Esophagus muscularis mucosa (tissue), 4 donors: ENCODE results near the gene NF2. TPM values are rescaled to one million over a fixed set of nuclear protein-coding genes. Genes with fewer than 3 reads are reported as not detected.

Experiments
- DNase-seq: peaks from one replicate; pipeline ENCODE4 v3.0.0-alpha.2; 2017; ENCODE audit errors: extremely low spot score
- H3K27ac ChIP-seq, 4 donors: fragments of 200-600 bp; sonication (generic); replicated peaks in 1 of 4; 1 replicate in 3 of 4; 2 replicates in 1 of 4; pipeline ENCODE4 v1.5.1; 2016 to 2019; ENCODE audit warnings: mild to moderate bottlenecking in 1 of 4
- H3K27me3 ChIP-seq, 4 donors: fragments of 200-600 bp; sonication (generic); one replicate each; pipeline versions ENCODE4 v1.5.1 to v1.6.0; 2016 to 2019
- H3K36me3 ChIP-seq, 4 donors: fragments of 200-600 bp; sonication (generic); one replicate each; pipeline ENCODE4 v1.5.1; 2016 to 2019
- H3K4me1 ChIP-seq, 4 donors: fragments of 200-600 bp; sonication (generic); one replicate each; pipeline ENCODE4 v1.5.1; 2016 to 2019
- H3K4me3 ChIP-seq, 4 donors: fragments of 200-600 bp; sonication (generic); 1 replicate in 2 of 4; 2 replicates in 2 of 4; pipeline ENCODE4 v1.5.1; 2016 to 2019; ENCODE audit warnings: mild to moderate bottlenecking in 4 of 4, moderate library complexity in 1 of 4
- H3K9me3 ChIP-seq, 4 donors: fragments of 200-600 bp; sonication (generic); 1 replicate in 3 of 4; 2 replicates in 1 of 4; pipeline ENCODE4 v1.5.1; 2016 to 2019
- EP300 ChIP-seq: sonication (generic); formaldehyde crosslinking; IDR thresholded peaks from one replicate; pipeline ENCODE4 v1.6.1; 2017; ENCODE audit warnings: antibody characterized with exemption
- POLR2A ChIP-seq: fragments of 450-650 bp; IDR thresholded peaks from one replicate; pipeline ENCODE4 v1.6.1; 2017; ENCODE audit warnings: antibody characterized with exemption, moderate library complexity, mild to moderate bottlenecking, low read depth
- POLR2AphosphoS5 ChIP-seq, 2 donors: sonication (generic); formaldehyde crosslinking; IDR thresholded peaks; one replicate each; pipeline ENCODE4 v1.6.1; 2017; ENCODE audit warnings: antibody characterized with exemption in 2 of 2
- WGBS: methylation state at CpG from one replicate; pipeline ENCODE4 v1.1.5; 2018; 5-methylcytosine and 5-hydroxymethylcytosine counted together
- intact Hi-C: fragments of 100-400 bp; cut with DNase I; formaldehyde crosslinking; loops from one replicate; pipeline ENCODE4 v1.15.1; 2023
- total RNA-seq, 4 donors: library from RNA; depleted of rRNA; stranded (reverse); fragments of >200 nt; gene quantifications; one replicate each; pipeline versions ENCODE4 v1.1.0 to v1.2.1, GENCODE V29; 2016
- TF ChIP-seq, protein P1 (sequence below), 3 experiments: fragments of 200-600 bp in 2 of 3; fragments of 450-650 bp in 1 of 3; sonication (generic) in 2 of 3; IDR thresholded peaks; one replicate each; pipeline ENCODE4 v1.5.1; 2017 to 2019; ENCODE audit warnings: antibody characterized with exemption in 3 of 3, mild to moderate bottlenecking in 2 of 3, moderate library complexity in 1 of 3

The NF2 gene
- total RNA-seq, 4 donors from 2014 or later, result 34.5 to 47.3 (median 42.0) TPM

DNA sequence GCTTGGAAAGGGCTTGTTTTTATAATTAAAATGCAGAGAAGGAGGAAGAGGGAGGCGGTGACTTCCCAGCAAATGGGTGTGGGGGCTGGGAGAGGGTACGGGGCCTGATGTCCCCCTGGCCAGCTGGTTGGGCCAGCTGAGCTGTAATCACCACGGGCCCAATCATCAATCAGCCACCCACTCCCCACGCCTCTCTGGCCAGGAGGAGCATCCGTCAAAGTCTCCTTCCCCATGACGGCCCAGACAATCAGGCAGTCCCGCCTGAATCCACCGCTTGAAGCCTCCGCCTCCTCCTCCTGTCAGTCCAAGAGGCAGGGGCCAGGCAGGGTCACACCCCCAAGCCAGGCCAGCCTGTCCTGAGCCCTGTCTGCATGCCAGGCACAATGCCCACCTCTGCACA lies 103.1 kb downstream of the NF2 start:
- Histone ChIP-seq H3K27ac (no peak overlapping the region), H3K36me3 (no peaks in the 10 kb centered on the region), H3K9me3 (no peaks in the 10 kb centered on the region), H3K4me3 (no peak overlapping the region), H3K27me3 (peaks cover 0 to 100% (median 8%) of the 10 kb centered on the region in 4 donors), H3K4me1 (peaks cover 9 to 49% (median 42%) of the 10 kb centered on the region in 4 donors)
- 48% methylated on average over 9 of the region's 9 CpGs for WGBS
- intact Hi-C loops, result no loop called here
- TF ChIP-seq EP300, result no peak
- TF ChIP-seq POLR2AphosphoS5 (IDR thresholded peaks at IDR 0.05), result no peak
- TF ChIP-seq POLR2A, result no peak
- TF ChIP-seq, protein P1, sequence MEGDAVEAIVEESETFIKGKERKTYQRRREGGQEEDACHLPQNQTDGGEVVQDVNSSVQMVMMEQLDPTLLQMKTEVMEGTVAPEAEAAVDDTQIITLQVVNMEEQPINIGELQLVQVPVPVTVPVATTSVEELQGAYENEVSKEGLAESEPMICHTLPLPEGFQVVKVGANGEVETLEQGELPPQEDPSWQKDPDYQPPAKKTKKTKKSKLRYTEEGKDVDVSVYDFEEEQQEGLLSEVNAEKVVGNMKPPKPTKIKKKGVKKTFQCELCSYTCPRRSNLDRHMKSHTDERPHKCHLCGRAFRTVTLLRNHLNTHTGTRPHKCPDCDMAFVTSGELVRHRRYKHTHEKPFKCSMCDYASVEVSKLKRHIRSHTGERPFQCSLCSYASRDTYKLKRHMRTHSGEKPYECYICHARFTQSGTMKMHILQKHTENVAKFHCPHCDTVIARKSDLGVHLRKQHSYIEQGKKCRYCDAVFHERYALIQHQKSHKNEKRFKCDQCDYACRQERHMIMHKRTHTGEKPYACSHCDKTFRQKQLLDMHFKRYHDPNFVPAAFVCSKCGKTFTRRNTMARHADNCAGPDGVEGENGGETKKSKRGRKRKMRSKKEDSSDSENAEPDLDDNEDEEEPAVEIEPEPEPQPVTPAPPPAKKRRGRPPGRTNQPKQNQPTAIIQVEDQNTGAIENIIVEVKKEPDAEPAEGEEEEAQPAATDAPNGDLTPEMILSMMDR (IDR thresholded peaks at IDR 0.05), result no peak
- DNase-seq, result no peak

DNA sequence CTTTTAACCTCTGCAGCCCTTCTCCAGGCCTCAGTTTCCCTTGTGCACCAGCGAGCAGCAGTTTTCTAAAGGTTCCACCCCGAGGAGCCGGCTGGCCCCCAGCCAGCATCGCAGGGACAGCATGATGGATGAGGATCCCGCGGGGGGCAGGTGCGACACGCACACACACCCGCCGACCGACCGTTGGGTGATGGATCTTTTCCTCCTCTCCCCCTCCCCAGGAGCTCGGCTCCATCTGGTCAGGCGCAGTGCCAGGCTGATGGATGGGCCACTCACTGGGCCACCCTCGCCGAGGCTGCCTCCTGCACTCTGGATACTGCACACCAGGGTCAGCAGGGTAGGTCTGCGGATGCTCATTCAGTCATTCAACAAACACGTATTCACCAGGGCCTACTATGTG lies 103.6 kb downstream of the NF2 start:
- H3K9me3 ChIP-seq, result no peaks in the 10 kb centered on the region
- H3K36me3 ChIP-seq, result no peaks in the 10 kb centered on the region
- peaks cover 8 to 44% (median 41%) of the 10 kb centered on the region in 4 donors for H3K4me1 ChIP-seq
- H3K27me3 ChIP-seq, result peaks cover 0 to 98% (median 8%) of the 10 kb centered on the region in 4 donors
- no peak overlapping the region for H3K27ac ChIP-seq
- TF ChIP-seq POLR2A (no peak), EP300 (no peak), POLR2AphosphoS5 (IDR thresholded peaks at IDR 0.05) (no peak)
- TF ChIP-seq, protein P1 (IDR thresholded peaks at IDR 0.05), result no peak
- no peak overlapping the region for H3K4me3 ChIP-seq
- 46% methylated on average over 4 of the region's 18 CpGs for WGBS
- DNase-seq, result no peak
- intact Hi-C loops, result no loop called here

DNA sequence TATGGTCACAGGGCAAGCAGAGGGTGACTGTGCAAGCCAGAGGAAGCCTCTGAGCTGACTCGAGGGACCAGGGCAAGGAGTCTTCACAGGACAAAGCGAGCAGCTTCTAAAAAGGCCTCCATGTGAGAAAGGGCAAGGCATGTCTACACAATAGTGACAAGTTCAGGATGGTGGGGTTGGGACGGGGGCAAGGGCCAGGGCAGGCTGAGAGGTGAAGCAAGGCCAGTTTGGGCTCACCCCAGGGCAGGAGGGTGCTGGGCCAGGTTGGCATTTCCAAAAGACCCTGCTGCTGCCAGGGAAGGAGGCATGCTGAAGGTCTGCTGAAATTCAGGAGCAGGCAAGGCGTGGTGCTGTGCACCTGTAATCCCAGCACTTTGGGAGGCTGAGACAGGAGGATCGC lies 104.0 kb downstream of the NF2 start:
- H3K27me3 ChIP-seq, result peaks cover 0 to 96% (median 8%) of the 10 kb centered on the region in 4 donors
- no peak overlapping the region for H3K4me3 ChIP-seq
- H3K36me3 ChIP-seq, result no peaks in the 10 kb centered on the region
- intact Hi-C loops, result no loop called here
- TF ChIP-seq EP300, result no peak
- TF ChIP-seq POLR2AphosphoS5 (IDR thresholded peaks at IDR 0.05), result no peak
- TF ChIP-seq, protein P1 (IDR thresholded peaks at IDR 0.05), result no peak
- TF ChIP-seq POLR2A, result no peak
- peaks cover 6 to 40% (median 38%) of the 10 kb centered on the region in 4 donors for H3K4me1 ChIP-seq
- WGBS, result 84% methylated on average over 5 of the region's 5 CpGs
- H3K9me3 ChIP-seq, result no peaks in the 10 kb centered on the region
- DNase-seq, result no peak
- H3K27ac ChIP-seq, result no peak overlapping the region

DNA sequence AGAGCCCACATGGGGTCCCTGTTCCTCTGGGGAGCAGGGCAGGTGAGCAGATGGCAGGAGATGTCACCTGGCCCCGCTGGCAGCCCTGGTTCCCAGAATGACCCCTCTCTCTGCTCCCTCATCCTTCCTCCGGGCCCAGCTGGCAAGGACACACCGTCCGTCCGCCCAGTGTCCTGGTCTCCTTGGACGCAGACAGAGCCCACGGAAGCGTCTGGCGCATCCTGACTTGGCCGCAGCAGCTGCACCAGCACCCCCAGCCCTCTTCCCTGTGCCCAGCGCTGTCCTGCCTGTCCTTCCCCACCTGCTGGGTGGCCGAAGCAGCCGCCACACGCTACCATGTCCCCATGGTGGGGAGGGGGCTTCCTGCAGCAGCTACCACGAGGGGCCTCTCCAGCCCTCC lies 106.8 kb downstream of the NF2 start:
- H3K27ac ChIP-seq, result no peak overlapping the region
- 92% methylated on average over 14 of the region's 15 CpGs for WGBS
- H3K9me3 ChIP-seq, result no peaks in the 10 kb centered on the region
- TF ChIP-seq POLR2A (no peak), POLR2AphosphoS5 (IDR thresholded peaks at IDR 0.05) (no peak), EP300 (no peak)
- TF ChIP-seq, protein P1 (IDR thresholded peaks at IDR 0.05), result no peak
- H3K4me3 ChIP-seq, result no peak overlapping the region
- H3K27me3 ChIP-seq, result peaks cover 0 to 96% (median 2%) of the 10 kb centered on the region in 4 donors
- DNase-seq, result no peak
- H3K4me1 ChIP-seq, result peaks cover 2 to 16% (median 15%) of the 10 kb centered on the region in 4 donors
- intact Hi-C loops, result no loop called here
- no peaks in the 10 kb centered on the region for H3K36me3 ChIP-seq
